NCI-H446 treated with DMSO at 0.1 percent for 48 hours (cell line): Measurements from ENCODE around the gene C6orf15.

Experiments used
- DNase-seq: peaks from one replicate; lab custom pipeline; 2025; lab: John Stamatoyannopoulos, UW

Gene C6orf15

DNA sequence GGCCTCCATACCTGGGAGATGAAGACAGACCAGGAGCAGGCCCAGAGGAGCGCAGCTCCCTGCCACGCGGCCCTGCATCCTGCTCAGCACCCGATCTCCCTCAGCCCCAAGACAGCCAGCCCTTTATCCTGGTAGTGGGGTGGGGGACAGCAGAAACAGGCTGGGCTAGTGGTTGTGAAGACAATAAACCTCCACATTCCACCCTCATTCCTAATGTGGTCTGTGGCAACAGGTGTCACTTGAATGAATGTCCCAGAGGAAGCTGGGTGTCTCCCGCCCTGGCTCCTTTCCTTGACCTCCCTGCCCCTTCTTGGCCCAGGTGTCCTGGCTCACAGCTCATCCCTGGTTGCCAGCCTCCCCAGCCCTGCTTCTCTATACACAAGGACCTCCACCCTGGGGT is at the start of gene C6orf15:
C6orf15 (minus strand) TSS at position 98 of the 400 bp plus-strand sequence; CDS start at position 78, 20 bp downstream.
- no peak for DNase-seq

DNA sequence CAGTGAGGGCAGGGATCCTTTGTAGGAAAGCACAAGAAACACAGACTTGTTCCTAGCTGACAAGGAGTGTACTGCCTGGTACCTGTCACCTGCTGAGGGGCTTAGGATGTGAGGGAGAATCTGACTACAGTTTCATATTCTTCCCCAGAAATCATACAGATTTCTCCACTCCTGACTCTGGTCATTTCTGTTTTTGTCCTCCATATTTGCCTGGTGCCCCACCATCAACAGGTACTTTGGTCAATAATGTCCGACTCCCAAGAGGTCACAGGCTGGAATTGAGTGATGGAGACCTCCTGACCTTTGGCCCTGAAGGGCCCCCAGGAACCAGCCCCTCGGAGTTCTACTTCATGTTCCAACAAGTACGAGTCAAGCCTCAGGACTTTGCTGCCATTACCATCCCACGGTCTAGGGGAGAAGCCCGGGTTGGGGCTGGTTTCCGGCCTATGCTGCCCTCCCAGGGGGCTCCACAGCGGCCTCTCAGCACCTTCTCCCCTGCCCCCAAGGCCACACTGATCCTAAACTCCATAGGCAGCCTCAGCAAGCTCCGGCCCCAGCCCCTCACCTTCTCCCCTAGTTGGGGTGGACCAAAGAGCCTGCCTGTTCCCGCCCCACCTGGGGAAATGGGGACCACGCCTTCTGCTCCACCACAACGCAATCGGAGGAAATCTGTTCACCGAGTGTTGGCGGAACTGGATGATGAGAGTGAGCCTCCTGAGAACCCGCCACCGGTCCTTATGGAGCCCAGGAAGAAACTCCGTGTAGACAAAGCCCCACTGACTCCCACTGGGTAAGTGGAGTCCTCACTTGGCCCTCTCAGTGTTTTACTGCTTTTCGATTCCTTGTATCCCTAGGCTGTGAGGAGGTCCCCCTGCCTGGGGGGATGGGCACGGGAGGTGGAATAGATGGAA is 49.1 kb upstream of the C6orf15 start:
- DNase-seq: no peak

DNA sequence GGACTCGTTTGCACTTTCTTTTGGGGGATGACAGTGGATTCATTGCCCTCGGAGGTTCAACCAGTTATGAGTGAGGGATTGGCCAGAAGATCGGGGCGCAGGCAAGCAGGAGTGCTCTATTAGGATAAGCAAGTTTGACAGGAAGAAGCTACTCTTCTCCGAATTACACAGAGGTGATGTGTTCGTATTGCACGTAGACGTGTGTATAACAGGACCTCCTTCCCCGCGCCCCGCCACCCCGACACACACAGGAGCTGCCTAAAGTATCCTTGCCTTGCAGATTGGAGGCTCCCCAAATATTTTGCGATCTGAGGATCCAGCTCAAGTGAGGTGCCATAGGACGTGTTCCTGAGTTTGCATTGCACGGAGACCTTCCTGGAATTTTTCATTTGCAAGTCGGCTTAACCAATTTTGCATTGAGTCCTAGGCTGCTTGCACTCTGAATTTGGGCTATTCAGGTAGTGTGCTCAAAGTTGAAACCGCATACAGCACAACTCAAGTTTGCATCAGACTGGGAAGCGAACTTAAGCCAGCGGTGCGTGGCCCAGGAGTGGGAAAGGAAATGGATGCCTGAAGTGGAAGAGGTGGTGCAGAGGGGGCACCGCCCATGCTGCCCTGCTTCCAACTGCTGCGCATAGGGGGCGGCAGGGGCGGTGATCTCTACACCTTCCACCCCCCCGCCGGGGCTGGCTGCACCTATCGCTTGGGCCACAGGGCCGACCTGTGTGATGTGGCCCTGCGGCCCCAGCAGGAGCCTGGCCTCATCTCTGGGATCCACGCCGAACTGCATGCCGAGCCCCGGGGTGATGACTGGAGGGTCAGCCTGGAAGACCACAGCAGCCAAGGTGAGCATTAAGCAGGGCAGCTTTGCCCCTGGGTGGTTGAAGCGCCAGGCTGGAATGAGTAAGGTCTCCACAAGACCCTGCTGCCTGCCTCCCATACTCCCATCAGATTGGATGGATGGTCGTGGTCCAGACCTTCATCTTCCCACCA is 46.8 kb upstream of the C6orf15 start:
- DNase-seq: no peak

DNA sequence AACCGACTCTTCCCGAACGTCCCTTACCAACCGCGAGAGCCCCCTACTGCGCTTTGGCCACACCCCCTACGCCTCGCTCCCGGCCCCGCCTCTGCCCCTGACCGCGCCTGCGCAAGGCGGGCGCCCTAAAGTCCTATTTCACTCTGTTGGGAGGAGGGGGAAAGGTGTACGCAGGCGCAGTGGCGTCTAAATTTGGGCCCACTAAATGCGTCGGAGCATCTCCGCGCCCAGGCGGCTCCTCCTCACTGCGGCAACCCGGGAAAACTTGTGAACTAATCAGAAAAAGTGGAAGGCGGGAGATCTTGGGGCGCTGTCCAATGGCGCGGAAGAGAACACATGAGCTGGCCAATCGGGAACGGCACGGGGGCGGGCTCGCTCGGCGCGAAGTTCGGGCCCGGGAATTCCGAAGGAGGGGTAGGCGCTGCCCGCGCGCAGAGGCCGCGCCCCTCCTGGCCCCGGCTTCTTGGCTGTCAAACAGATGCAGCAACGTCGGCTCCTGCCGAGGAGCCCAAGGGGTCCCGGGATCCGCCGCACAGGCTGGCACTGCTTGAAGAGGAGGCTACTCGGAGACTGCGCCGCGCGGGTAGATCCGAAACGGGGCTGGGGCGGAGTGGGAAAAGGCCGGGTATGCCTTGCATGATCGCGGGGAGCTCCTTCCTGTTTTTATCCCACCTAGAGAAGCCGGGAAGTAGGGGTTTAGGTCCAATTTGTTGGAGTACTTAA is 45.9 kb upstream of the C6orf15 start, which contains the start of gene TCF19:
TCF19 (plus strand) TSS at position 450 of the 723 bp plus-strand sequence. CDS start 881 bp downstream, outside the sequence.
- DNase-seq: peak; percentile 99

DNA sequence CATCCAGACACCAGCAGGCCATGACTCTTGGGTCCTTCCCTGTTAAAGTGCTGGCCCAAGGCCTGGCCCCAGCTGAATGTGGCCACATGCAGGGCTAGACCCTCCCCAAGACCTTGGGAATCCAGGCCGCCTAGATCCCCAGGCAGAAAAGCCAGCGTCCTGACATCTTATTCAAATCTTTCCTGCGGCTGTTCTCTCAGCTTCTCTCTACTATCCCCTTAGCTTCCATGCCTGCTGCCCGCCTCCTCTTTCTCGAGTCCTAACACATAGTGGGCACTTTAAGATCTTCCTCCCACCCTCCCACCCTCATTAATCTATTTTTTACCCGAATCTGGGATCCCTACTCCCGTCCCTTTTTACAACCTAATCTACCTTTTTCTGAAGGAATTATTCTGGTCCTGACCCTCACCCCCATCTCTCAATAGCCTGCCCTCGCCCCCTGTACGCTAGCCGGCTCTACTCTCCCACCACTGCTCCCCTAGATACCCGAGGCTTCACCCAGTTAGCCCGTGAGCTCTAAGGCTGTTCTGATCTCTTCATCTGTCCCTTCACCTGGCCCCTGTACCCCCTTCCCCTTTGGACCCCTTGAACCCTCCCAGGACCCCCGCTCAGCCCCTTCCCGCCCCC is 45.3 kb upstream of the C6orf15 start, which contains the start of gene CCHCR1:
CCHCR1 (minus strand) TSS at position 290 of the 627 bp plus-strand sequence; CDS start at position 88, 202 bp downstream.
- DNase-seq: no peak

DNA sequence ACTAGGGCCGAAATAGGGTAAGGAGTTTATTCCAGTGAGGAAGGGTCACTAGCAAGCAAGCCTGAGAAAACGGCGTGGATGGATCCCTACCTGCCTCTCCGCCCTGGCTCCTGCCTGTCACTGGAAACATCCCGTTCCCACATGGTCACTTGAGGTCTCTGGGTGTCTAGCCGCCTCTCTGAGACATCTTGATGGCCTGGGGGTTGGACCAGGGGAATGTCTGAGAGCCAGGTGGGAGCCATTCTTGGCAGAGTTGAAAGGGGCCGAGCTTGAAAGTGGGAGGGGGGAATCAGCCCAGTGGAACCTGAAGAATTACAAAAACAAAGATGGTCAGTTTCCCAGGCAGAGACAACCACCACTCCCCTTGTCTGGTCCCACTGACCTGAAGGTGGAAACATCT is 44.3 kb upstream of the C6orf15 start:
- no peak for DNase-seq

DNA sequence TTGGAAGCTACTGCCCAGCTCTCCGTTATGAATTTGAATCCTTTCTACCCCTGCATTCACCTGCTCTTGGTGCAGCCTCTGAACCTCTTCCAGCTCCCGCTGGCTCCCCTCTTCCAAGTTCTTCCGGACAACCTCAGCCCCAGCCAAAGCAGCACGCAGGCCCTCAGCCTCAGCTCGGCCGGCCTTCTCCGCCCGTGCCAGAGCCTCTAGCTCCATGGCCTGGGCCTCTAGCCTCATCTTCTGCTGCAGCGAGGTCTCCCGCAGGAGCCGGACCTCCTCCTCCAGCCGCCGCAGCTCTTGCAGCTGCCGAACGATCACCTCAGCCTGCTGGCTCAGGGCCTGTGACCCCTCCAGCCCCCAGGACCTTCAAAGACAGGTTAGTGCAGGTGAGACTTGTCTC is 42.1 kb upstream of the C6orf15 start:
- DNase-seq: no peak

DNA sequence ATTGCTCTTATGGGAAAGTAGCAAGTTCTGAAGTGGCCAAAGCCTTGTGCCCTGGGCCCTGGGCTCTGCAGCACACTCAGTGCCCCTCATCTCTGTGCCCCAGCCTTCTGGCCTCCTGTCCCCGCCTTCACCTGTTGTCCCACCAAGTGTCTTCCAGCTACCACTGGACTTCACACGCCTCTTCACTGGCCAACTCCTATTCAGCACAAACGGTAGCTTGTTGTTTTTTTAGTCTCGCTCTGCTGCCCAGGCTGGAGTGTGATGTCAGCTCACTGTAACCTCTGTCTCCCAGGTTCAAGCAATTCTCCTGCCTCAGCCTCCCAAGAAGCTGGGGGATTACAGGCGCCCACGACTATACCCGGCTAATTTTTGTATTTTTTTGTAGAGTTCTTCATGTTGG is 40.4 kb upstream of the C6orf15 start:
- DNase-seq: no peak

DNA sequence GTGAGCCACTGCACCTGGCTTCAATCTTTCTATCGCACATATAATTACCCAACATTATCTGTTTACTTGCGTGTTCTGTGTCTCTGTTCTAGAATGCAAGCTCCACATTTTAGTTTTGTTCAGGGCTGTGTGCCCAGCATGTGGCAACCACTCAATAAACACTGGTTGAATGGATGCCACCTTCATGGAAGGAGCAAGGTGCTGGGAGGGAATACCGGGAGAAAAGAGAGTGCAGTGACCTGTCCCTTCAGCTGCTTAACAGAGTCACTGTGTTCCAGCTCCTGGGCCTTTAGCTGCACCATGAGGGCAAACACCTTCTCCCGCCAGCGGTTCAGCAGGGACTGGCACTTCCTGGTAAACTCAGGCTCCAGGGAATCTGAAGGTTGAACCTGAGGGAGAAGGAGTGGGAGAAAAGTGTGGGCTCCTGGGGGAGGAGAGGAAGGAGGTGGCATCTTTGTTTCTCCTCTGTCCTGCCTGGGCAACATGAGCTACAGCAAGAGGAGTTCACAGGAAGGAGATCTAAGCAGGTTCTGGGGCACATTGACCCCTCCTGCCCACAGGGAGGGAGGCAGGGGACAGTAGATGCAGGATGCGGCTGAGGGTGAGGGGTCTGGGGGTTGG is 37.6 kb upstream of the C6orf15 start:
- DNase-seq: no peak

DNA sequence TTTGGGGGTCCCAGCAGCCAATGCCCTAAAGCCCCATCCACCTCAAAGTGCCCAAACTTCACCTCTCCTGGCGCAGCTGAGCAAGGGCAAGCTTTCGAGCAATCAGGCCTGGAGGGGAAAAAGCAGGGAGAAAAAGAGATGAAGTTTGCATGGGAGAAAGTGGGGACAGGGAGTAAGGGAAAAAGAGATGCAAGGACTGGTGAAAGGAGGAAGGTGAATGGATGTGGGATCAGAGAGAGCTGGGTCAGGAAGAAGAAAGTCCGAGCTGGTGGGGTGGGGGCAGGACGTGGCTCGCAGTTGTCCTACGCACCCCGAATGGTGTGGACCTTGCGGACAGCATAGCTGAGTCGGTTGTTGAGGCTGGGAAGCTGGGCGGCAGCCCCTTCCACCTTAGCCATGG is 33.0 kb upstream of the C6orf15 start:
- DNase-seq: no peak

DNA sequence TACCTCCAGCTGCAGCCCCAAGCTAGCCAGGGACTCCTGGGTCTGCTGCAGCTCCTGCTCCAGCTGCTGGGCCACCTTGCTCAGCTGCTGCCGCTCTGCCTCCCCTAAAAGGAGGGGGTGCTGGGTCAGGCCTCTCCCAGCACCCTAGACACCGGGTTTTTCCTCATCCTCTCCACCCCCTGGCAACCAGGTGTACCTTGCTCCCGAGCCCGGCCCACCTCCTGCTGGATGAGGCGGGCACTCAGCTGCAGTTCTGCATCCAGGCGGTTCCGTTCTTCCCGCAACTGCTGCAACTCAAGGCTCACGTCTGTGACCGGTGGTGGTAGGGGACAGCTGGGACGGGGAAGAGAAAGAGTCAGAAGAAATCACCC is 32.6 kb upstream of the C6orf15 start:
- DNase-seq: no peak

DNA sequence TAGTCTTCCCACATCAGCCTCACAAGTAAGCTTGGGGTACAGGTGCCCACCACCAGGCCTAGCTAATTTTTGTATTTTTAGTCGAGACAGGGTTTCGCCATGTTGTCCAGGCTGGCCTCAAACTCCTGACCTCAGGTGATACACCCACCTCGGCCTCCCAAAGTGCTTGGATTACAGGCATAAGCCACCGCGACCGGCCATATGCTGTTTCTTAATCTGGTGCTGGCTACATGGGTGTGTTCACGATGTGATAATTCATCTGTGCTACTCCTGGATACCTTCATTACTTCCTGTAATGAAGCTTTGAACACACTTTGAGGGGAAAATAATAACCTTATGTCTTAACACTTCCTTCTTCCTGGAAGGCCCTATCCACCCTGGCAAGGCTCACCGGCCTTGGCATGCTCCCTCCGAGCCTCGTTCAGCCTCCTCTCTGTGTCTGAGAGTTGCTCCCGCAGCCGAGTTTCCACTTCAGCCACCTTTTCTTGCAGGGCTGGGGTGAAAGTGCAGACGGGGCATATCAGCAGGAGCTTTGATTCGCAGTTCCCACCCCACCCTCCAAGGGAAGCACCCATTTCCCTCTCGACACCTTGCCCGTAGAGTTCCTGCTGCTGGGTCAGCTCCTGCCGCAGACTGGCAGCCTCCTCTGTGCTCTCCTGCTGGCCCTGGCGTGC is 32.1 kb upstream of the C6orf15 start:
- DNase-seq: no peak

DNA sequence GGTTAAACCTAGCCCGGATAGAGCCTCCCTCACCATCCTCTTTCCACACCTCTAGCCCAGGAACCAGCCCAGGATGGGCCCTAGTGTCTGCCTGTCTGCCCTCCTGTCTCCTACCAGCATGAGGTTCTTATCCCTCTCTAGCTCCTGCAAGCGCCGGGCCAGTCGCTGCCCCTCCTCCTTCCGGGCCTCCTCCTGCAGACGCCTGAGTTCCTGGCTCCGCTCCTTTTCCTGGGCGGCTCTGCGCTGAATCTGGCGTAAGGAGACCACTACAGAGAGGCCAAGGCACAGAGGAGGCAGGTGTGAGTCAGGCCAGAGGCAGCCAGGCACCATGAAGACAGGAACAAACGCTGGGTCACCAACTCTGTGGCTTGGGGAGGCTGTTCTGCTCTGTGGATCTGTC is 30.8 kb upstream of the C6orf15 start:
- DNase-seq: no peak

DNA sequence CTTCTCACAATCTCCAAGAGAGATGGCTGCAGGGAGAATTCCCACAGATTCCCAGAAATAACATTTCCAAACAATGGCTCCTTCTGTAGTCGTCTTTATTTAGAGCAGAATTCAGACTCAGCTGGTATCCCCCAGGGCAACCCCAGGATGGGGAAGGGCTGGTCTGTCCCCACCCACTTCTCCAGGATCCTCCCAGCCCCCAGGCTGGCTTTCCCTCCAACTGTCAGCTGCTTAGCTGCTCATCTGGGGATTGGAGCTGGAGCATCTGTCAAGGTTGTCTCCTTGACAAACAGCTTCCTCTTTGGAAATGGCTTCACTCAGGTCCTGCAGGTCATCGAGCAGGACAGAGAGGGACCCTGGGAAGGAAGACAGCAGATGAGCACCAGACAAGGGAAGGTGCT is 30.0 kb upstream of the C6orf15 start:
- no peak for DNase-seq

DNA sequence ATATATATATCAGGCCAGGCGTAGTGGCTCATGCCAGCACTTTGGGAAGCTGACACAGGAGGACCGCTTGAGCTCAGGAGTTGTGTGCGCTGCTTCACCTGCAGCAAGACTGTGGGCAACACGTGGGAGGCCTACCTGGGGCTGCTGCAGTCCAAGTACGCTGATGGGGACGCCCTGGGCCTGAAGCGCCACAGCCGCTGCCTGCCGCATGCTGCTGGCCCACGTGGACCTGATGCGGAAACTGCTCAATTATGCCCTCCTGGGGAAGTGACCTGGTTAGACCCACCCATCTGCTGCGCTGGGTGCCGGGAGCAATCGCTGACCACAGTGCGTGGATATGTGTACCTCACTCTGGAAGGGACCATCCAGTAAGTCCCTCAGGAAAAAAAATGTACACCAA is 28.3 kb upstream of the C6orf15 start:
- DNase-seq: no peak

DNA sequence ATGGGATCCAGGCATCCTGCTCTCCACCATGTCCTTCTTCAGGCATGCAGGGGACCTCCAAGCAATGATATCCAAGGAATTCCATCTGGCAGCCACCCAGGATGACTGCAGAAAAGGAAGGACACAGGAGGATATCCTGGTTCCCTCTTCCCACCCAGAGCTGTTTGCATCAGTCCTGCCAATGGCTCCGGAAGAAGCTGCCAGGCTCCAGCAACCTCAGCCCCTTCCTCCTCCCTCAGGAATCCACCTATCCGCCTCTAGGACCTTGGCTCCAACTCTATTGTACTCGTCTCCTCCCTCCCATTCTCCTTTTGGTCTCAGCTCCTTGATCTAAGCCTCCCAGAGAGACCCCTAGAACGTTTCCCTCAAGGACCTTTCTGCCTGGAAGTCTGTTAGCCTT is 27.2 kb upstream of the C6orf15 start:
- no peak for DNase-seq

DNA sequence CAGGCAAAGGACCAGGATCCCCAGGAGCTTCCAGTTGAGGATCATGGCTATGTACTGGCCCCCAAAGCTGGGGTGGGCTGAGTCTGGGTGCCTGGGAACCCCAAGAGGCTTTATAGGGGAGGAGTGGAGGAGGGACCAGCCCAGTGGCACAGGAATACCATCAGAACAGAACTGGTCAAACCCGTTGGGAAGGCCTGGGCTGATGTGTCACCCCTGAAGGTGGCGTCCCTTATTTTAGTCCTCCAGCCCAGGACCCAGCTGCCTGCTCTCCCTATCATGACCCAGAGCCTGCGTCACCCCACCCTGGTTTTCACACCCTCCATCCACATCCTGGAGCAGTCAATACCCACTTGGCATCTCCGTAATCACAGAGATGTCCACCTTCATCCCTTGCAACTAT is 26.6 kb upstream of the C6orf15 start, which contains the start of gene PSORS1C2:
PSORS1C2 (minus strand) TSS at position 85 of the 400 bp plus-strand sequence; CDS start at position 45, 40 bp downstream.
- DNase-seq: no peak

DNA sequence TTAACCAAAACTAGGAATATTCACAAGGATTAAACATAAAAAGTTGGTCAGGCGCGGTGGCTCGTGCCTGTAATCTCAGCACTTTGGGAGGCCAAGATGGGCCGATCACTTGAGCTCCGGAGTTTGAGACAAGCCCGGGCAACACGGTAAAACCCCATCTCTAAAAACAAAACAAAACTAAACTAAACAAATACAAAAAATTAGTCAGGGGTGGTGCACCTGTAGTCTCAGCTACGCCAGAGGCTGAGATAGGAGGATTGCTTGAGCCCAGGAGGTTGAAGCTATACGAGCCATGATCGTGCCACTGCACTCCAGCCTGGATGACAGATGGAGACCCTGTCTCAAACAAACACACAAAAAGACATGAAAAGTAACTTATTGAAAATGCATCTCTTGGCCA is 23.3 kb upstream of the C6orf15 start:
- no peak for DNase-seq

DNA sequence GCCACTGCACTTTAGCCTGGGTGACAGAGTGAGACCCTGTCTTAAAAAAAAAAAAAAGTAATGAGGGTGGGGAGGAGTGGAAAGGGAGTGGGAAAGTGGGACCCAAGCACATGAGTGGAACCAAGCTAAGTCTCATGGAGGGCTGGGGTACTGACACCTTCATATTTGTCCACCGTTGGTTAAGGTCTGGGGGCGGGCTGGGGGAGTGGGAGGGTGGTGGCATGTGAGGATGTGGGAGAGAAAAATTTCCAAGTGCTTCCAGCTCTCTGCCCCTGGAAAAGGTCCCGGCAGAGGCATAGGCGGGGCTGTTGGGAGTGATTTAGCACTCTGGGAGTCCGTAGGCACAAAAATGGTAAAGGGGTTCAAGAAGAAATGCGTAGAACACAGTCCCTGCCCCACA is 20.4 kb upstream of the C6orf15 start:
- no peak for DNase-seq

DNA sequence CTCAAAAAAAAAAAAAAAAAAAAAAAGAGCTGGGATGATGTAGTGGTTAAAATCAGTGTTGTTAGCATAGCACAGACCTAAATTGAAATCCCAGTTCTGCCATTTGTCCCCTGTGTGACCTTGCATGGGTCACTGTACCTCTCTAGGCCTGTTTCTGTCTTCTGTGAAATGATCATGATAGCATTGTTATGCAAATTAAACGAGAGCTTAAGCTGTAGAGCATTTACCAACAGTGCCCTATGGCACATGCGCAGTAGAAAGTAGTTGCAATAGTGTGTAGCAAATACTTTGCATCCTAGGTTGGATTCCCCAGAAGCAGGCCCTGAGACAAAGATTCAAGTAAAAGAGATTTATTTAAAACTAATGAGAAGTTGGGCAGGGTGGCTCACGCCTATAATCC is 19.2 kb upstream of the C6orf15 start:
- no peak for DNase-seq
